Dendritic cell treated with granulocyte-macrophage colony-stimulating factor and Interleukin-4, amounts not matched to agents 40 ng/mL and 50 ng/mL, for 4 days (primary cell): ENCODE measurements around the gene TMEM219.

Experiments used
- H3K27ac Mint-ChIP-seq: one replicate; pipeline ENCODE4 v1.8.0; 2022; ENCODE audit warnings: mild to moderate bottlenecking, mixed read lengths
- H3K27me3 Mint-ChIP-seq: one replicate; pipeline ENCODE4 v1.8.0; 2022; ENCODE audit warnings: mild to moderate bottlenecking, mixed read lengths
- H3K36me3 Mint-ChIP-seq: one replicate; pipeline ENCODE4 v1.8.0; 2022; ENCODE audit warnings: low read depth, mixed read lengths
- H3K4me1 Mint-ChIP-seq: one replicate; pipeline ENCODE4 v1.8.0; 2022; ENCODE audit warnings: low read depth, mixed read lengths
- H3K4me3 Mint-ChIP-seq: one replicate; pipeline ENCODE4 v1.8.0; 2022; ENCODE audit warnings: mild to moderate bottlenecking, moderate library complexity, mixed read lengths
- H3K9me3 Mint-ChIP-seq: one replicate; pipeline ENCODE4 v1.8.0; 2022; ENCODE audit warnings: mixed read lengths
- intact Hi-C: fragments of 100-400 bp; cut with micrococcal nuclease; formaldehyde crosslinking; loops from one replicate; pipeline ENCODE4 v1.15.0; 2022

Gene TMEM219

GRCh38 chr16:29990883-29991570 is 29.1 kb downstream of the TMEM219 start:
- no peak overlapping the region for H3K4me3 Mint-ChIP-seq

GRCh38 chr16:29991571-29991904 is 29.7 kb downstream of the TMEM219 start:
- H3K27me3 Mint-ChIP-seq, result no peaks in the 10 kb centered on the region
- intact Hi-C loops, result no loop called here
- no peak overlapping the region for H3K27ac Mint-ChIP-seq
- peaks cover 90% of the 10 kb centered on the region for H3K36me3 Mint-ChIP-seq
- H3K9me3 Mint-ChIP-seq, result no peaks in the 10 kb centered on the region
- no peak overlapping the region for H3K4me3 Mint-ChIP-seq
- H3K4me1 Mint-ChIP-seq, result peaks cover 28% of the 10 kb centered on the region

More at GRCh38 chr16:29990883-29991570, 29.1 kb downstream of the TMEM219 start:
- peaks cover 23% of the 10 kb centered on the region for H3K4me1 Mint-ChIP-seq
- H3K36me3 Mint-ChIP-seq, result peaks cover 90% of the 10 kb centered on the region
- H3K27ac Mint-ChIP-seq, result no peak overlapping the region
- no peaks in the 10 kb centered on the region for H3K27me3 Mint-ChIP-seq
- no peaks in the 10 kb centered on the region for H3K9me3 Mint-ChIP-seq
- intact Hi-C loops, result no loop called here

- Mint-ChIP-seq H3K4me1 (peaks cover 33% of the 10 kb centered on the region), H3K36me3 (peaks cover 83% of the 10 kb centered on the region), H3K9me3 (no peaks in the 10 kb centered on the region), H3K4me3 (no peak overlapping the region), H3K27ac (no peak overlapping the region), H3K27me3 (no peaks in the 10 kb centered on the region)
- intact Hi-C loops, result no loop called here
These were observed 30.6 kb downstream of the TMEM219 start for GRCh38 chr16:29992344-29992967.

GRCh38 chr16:29993191-29993902 is 31.5 kb downstream of the TMEM219 start:
- no peaks in the 10 kb centered on the region for H3K27me3 Mint-ChIP-seq
- H3K4me1 Mint-ChIP-seq, result peaks cover 33% of the 10 kb centered on the region
- peaks cover 80% of the 10 kb centered on the region for H3K36me3 Mint-ChIP-seq
- no peaks in the 10 kb centered on the region for H3K9me3 Mint-ChIP-seq
- peak overlapping the region; percentile 98 for H3K27ac Mint-ChIP-seq
- H3K4me3 Mint-ChIP-seq, result no peak overlapping the region
- intact Hi-C loops, result no loop called here

- Mint-ChIP-seq H3K27ac (peak overlapping the region; percentile 98), H3K36me3 (peaks cover 80% of the 10 kb centered on the region), H3K4me1 (peaks cover 33% of the 10 kb centered on the region), H3K27me3 (no peaks in the 10 kb centered on the region), H3K9me3 (no peaks in the 10 kb centered on the region), H3K4me3 (no peak overlapping the region)
- intact Hi-C loops, result no loop called here
These were observed 32.2 kb downstream of the TMEM219 start for GRCh38 chr16:29993903-29994599.

- peak overlapping the region; percentile 100 for H3K4me3 Mint-ChIP-seq
- peak overlapping the region; percentile 98 for H3K27ac Mint-ChIP-seq
- no peaks in the 10 kb centered on the region for H3K27me3 Mint-ChIP-seq
- H3K36me3 Mint-ChIP-seq, result peaks cover 80% of the 10 kb centered on the region
- H3K4me1 Mint-ChIP-seq, result peaks cover 33% of the 10 kb centered on the region
- intact Hi-C loops, result loop anchor here (5.0 kb wide), 1 partner anchor 187 kb away; the partner anchor contains the start of gene MAZ
- no peaks in the 10 kb centered on the region for H3K9me3 Mint-ChIP-seq
These were observed 32.9 kb downstream of the TMEM219 start for GRCh38 chr16:29994600-29995323.

- H3K9me3 Mint-ChIP-seq, result no peaks in the 10 kb centered on the region
- H3K27me3 Mint-ChIP-seq, result no peaks in the 10 kb centered on the region
- H3K36me3 Mint-ChIP-seq, result peaks cover 80% of the 10 kb centered on the region
- H3K27ac Mint-ChIP-seq, result peak within 1 kb of the TSS; percentile 98
- H3K4me1 Mint-ChIP-seq, result peaks cover 33% of the 10 kb centered on the region
- intact Hi-C loops, result loop anchor here (5.0 kb wide), 1 partner anchor 188 kb away; the partner anchor contains the start of gene MAZ
- H3K4me3 Mint-ChIP-seq, result peak within 1 kb of the TSS; percentile 100
These were observed 33.5 kb downstream of the TMEM219 start, which contains the start of gene HIRIP3 for GRCh38 chr16:29995324-29995910. Gene HIRIP3, minus strand, starts transcription at chr16:29995617. Its CDS starts 12 bp downstream, at chr16:29995605.

- H3K4me1 Mint-ChIP-seq, result peaks cover 33% of the 10 kb centered on the region
- no peaks in the 10 kb centered on the region for H3K9me3 Mint-ChIP-seq
- H3K4me3 Mint-ChIP-seq, result peak within 1 kb of the TSS; percentile 100
- H3K27ac Mint-ChIP-seq, result peak within 1 kb of the TSS; percentile 98
- peaks cover 80% of the 10 kb centered on the region for H3K36me3 Mint-ChIP-seq
- no peaks in the 10 kb centered on the region for H3K27me3 Mint-ChIP-seq
- intact Hi-C loops, result loop anchor here (1.0 to 5.0 kb wide), 2 partner anchors 23 to 189 kb away; partner anchors contain the start of genes MAZ and TAOK2
These were observed 34.3 kb downstream of the TMEM219 start, which contains the start of gene INO80E for GRCh38 chr16:29995911-29996765. Gene INO80E, plus strand, starts transcription at chr16:29996241. Its CDS starts 70 bp downstream, at chr16:29996311.

GRCh38 chr16:29996766-29997250 is 34.9 kb downstream of the TMEM219 start:
- intact Hi-C loops, result loop anchor here (1.0 to 5.0 kb wide), 2 partner anchors 24 to 190 kb away; partner anchors contain the start of genes MAZ and TAOK2
- H3K36me3 Mint-ChIP-seq, result peaks cover 80% of the 10 kb centered on the region

GRCh38 chr16:29999605-30000004 is 37.7 kb downstream of the TMEM219 start:
- intact Hi-C loops, result loop anchor here (5.0 to 10.0 kb wide), 2 partner anchors 85 to 192 kb away; partner anchors contain the start of gene MAZ
- Mint-ChIP-seq H3K9me3 (no peaks in the 10 kb centered on the region), H3K4me1 (peaks cover 23% of the 10 kb centered on the region), H3K4me3 (no peak overlapping the region), H3K27me3 (no peaks in the 10 kb centered on the region), H3K36me3 (peaks cover 84% of the 10 kb centered on the region), H3K27ac (no peak overlapping the region)

More at GRCh38 chr16:29996766-29997250, 34.9 kb downstream of the TMEM219 start:
- H3K27me3 Mint-ChIP-seq, result no peaks in the 10 kb centered on the region
- H3K9me3 Mint-ChIP-seq, result no peaks in the 10 kb centered on the region
- H3K4me1 Mint-ChIP-seq, result peaks cover 33% of the 10 kb centered on the region
- H3K4me3 Mint-ChIP-seq, result peak overlapping the region; percentile 100
- peak overlapping the region; percentile 98 for H3K27ac Mint-ChIP-seq

GRCh38 chr16:30000735-30001631 is 39.1 kb downstream of the TMEM219 start:
- Mint-ChIP-seq H3K9me3 (no peaks in the 10 kb centered on the region), H3K4me3 (no peak overlapping the region), H3K4me1 (peaks cover 16% of the 10 kb centered on the region), H3K27me3 (no peaks in the 10 kb centered on the region), H3K36me3 (peaks cover 76% of the 10 kb centered on the region), H3K27ac (no peak overlapping the region)
- intact Hi-C loops, result loop anchor here (10.0 kb wide), 1 partner anchor 86 kb away; no protein-coding TSS in a partner anchor
